HG02884 (cell line): Measurements from ENCODE around the gene AS3MT.
"Not testable (repeated sequence)": the region's sequence is repeated elsewhere in the genome, so short reads cannot be mapped to it uniquely, and the experiment has no call there.

Experiments
- ATAC-seq: cut with Tn5 transposase; IDR thresholded peaks from one replicate; pipeline ENCODE4 v1.9.1; 2021; ENCODE audit warnings: mild to moderate bottlenecking, moderate library complexity; ENCODE audit not compliant: unreplicated experiment

Gene AS3MT, protein sequence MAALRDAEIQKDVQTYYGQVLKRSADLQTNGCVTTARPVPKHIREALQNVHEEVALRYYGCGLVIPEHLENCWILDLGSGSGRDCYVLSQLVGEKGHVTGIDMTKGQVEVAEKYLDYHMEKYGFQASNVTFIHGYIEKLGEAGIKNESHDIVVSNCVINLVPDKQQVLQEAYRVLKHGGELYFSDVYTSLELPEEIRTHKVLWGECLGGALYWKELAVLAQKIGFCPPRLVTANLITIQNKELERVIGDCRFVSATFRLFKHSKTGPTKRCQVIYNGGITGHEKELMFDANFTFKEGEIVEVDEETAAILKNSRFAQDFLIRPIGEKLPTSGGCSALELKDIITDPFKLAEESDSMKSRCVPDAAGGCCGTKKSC

DNA sequence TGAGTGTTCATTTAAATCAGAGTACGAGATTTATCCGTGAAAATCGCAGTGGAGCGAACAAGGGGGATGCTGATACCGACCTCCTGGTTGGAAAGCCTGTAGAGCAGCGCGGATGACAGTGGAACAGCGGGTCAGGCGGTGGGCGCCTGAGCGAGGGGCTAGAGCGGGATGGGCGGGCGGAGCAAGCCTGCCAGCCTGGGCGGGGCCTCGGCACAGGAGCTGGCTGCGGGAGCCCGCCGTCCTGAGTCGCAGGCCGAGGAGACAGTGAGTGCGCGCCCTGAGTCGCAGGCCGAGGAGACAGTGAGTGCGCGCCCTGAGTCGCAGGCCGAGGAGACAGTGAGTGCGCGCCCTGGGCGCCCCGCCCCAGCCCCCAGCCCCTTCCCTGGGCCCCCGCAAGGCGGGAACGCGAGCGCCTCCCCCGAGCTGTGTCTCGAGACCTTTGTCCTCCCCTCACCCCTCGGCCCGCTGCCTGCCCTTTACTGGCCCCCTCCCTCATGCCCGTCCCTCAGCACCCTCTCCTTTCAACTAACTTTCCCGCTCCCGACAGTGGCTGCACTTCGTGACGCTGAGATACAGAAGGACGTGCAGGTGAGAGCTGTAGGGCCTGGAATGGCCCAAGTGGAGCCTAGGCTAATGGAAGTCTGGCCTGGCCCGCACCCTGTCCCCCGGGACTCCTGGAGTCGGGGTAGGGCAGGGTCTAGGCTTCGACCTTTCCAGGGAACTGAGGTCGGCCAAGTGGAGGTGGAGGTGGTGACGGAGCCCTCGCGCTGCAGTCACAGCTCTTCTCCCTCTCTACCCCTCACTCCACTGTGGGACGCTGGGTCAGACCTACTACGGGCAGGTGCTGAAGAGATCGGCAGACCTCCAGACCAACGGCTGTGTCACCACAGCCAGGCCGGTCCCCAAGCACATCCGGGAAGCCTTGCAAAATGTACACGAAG, at the start of gene AS3MT:
AS3MT (plus strand) TSS at position 213 of the 941 bp plus-strand sequence; CDS start at position 336, 123 bp downstream.
- no peak for ATAC-seq

DNA sequence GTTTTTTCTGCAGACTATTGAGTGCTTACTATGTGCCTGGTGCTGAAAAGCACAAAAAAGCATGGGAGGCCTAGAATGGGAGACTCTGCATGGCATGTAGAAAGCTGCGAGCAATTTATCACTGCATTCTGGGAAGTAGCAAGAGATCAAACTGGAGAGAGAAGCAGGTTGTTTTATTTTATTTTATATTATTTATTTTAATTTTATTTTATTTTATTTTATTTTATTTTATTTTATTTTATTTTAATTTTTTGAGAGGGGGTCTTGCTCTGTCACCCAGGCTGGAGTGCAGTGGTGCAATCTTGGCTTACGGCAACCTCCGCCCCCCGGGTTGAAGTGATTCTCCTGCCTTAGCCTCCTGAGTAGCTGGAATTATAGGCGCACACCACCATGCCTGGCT, 49.3 kb upstream of the AS3MT start:
- ATAC-seq, result not testable (repeated sequence)

DNA sequence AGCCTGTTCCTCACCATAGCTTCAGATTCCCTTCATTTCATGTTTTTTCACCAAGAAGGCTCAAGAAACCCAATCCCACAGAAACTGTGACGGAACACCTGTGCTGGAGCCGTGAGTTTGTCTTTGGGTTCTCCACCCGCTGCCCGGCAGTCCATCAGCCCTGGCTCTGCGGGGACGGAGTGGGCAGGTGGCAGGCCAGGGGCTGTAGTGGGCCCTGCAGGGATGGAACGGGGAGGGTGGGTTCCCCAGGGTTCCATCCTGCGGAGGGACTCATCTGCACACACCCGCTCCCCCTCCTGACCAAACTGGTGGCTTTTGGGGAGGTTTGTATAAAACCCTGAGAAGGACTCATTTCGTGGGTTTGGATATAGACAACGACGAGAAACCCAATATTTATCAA, 47.0 kb upstream of the AS3MT start:
- ATAC-seq, result no peak

DNA sequence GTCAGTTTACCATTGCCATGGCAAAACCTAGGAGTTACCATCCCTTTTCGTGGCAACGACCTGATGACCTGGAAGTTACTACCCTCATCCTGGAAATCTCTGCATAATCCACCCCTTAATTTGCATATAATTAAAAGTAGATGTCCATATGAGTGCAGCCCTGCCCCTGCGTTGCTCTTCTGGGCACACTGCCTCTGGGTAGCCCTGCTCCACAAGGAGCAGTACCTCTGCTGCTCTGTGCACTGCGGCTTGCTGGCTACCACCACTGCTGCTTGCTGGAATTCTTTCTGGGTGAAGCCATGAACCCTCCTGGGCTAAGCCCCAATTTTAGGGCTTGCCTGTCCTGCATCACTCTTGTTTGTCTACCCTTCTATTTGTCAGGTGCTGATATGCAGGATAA, 44.6 kb upstream of the AS3MT start:
- no peak for ATAC-seq

DNA sequence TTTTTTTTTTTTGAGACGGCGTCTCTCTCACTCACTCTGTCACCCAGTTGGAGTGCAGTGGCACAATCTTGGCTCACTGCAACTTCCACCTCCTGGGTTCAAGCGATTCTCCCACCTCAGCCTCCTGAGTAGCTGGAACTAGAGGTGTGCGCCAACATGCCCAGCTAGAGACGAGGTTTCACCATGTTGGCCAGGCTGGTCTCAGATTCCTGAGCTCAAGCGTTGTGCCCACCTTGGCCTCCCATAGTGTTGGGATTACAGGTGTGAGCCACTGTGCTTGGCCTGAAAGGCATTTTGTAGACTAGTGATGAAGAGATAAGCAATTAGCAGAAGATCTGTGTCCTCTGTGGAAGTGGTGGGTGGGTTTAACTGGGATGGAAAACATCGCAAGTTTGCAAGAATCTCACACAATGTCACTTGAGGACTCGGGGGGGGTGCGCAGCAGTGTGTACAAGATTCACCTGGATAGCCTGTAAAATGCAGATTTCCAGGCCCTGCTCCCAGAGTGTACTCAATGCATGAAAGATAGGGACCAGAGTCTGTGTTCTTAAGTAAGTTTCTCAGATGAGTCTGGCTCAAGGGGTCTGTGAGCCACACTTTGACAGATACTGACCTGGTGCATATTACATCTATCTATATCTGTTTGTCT, 43.0 kb upstream of the AS3MT start:
- ATAC-seq, result no peak

DNA sequence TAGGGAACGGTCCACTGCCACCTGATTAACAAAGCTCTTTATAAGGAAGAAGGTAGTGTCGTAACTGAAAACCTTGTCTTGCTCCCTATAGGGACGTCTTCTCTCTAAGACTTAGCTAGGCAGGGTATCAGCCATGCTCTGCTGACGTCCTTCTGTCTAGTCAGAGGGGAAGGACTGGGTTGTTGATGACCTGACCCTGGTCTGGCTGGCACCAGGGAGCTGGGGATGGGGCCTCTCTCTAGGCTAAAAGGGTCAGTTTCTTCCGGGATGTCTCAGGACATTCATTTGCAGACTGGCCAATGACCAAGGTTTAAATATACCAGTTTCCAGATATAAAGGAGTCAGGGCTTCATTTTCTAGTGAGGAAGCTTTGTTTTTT, 41.7 kb upstream of the AS3MT start:
- no peak for ATAC-seq

DNA sequence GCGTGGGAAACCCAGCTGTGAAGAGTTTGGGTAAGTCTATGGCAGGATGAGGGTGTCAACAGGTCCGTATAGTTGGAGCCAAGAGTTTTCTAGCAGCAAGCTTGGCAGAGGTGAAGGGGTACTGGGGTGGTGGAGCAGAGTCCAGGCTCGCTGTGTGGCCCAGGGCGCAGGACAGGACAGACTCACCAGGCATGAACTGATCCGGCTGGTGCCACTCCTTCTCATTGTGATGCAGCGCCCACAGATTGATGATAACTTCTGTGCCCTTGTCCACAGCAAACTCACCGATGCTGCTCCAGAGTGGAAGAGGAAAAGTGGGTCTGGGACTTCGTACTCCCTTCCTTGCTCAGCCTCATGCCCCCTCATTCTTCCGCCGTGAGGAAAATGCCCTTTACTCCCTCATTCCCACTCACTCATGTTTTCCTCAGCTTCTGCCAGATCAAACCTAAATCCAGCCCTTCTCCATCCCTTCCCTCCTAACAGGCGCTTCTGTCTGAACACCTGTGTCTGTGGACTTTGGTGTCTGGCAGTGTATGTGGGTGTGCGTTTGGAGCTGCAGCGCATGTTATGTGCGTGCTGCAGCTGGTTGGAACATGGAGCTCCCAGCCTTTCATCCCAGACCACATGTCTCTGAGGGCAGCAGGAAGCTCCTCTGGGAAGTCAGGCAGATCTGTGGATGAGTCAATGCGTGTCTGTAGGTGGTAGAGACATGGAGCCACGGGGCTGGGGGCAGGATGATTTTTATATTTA, 37.8 kb upstream of the AS3MT start:
- ATAC-seq, result no peak

DNA sequence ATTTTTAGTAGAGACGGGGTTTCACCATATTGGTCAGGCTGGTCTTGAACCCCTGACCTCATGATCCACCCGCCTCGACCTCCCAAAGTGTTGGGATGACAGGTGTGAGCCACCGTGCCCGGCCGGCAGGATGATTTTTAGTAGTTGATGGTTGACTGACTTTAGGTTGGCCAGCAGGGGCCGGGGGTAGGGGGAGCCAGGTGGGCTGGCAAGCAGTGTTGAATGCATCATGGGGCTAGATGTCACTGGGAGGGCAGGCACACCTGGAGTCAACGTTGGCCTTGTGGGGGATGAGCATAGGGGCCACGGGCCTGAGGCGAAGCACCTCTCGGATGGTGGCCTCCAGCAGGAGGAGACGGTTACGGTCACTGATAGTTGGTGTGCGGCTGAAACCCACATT, 37.0 kb upstream of the AS3MT start:
- ATAC-seq, result no peak

DNA sequence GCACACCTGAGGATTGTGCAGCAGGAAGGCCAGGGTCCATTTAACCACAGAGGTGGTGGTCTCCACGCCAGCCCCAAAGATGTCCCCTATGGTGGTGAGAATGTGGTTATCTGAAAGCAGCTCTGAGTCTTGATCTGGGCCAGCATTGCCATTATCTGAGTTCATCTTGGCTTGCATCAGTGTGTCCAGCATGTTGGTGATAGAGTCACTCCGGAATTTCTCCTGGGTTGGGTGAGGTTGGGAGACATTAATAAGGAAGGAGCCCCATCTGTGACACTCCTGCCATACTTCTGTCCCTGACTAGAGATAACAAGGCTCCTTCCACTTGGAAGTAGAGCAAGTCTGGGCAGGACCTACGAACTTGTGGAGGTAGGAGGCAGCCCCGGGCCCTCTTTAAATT, 36.3 kb upstream of the AS3MT start:
- ATAC-seq, result no peak

DNA sequence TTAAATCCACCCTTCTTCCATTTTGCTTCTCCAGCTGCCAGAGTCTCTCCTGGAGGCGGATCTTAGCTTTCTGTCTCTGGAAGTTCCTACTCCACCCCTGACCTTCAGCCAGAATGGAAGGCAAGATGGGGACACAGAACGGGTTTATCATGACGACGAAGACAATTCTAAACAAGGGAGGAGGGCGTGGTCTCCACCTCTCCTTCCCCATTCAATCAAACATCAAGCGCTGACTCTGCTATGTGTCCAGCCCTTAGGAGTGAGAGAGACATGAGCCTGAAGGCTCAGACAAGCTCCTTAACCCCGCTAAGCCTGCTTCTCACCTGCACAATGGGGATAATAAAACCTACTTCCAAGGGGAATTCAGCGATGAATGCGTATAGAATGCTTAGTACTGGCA, 35.1 kb upstream of the AS3MT start:
- ATAC-seq, result no peak

DNA sequence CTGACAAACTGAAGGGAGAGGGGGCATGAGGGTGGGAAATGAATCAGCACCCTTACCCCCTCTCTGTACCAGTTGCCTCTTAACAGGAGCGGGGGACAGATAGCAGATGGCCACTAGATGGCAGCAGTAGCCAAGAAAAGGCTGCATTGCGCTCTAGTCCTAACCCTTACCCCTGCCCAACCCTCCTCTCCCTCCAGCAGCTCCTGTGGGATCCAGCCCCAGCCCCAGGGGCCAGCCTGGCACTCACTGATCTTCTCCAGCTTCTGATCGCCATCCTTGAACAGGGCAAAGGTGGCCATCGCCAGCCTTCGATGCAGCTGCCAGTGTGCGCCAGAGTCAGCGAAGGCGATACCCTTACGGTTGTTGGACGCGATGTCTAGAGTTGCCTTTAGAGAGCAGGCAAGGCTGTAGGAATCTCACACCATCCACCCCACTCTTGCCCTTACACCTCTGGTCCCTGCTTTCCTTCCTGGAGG, 34.2 kb upstream of the AS3MT start:
- ATAC-seq, result no peak

DNA sequence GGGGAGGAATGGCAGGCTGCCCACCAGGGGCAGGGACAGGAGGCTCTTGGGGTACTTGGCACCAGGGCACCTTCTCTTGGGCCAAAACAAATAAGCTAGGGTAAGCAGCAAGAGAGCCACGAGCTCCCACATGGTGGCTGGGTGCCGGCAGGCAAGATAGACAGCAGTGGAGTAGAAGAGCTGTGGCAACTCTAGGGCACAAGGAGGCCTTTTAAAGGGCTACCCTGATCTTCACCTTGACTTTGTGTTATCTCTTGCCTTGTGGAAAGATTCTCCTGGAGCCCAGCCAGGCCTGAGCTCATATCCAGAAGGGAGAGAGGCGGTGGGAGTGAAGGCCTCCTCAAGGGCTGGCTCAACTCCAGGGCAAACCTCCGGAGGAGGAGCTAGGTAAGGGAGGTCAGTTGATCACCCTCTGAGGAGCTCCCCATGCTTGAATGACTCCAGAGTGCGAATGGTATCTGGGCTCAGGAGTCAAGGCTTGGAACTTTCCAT, 32.0 kb upstream of the AS3MT start, which contains the start of gene CYP17A1:
CYP17A1 (minus strand) TSS at position 184 of the 492 bp plus-strand sequence; CDS start at position 132, 52 bp downstream.
- no peak for ATAC-seq

DNA sequence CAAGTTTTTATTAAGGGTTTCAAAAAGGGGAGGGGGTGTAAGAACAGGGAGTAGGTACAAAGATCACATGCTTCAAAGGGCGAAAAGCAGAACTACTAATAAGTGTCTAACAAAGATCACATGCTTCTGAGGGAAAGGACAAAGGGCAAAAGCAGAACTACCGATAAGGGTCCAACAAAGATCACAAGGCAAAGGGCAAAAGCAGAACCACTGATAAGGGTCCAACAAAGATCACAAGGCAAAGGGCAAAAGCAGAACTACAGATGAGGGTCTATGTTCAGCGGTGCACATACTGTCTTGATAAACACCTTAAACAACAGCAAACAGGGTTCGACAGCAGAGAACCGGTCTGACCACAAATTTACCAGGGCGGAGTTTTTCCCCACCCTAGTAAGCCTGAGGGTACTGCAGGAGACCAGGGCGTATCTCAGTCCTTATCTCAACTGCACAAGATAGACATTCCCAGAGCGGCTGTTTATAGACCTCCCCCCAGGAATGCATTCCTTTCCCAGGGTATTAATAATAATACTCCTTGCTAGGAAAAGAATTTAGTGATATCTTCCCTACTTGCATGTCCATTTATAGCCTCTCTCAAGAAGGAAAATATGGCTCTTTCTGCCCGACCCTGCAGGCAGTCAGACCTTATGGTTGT, 30.9 kb upstream of the AS3MT start:
- not testable (repeated sequence) for ATAC-seq

DNA sequence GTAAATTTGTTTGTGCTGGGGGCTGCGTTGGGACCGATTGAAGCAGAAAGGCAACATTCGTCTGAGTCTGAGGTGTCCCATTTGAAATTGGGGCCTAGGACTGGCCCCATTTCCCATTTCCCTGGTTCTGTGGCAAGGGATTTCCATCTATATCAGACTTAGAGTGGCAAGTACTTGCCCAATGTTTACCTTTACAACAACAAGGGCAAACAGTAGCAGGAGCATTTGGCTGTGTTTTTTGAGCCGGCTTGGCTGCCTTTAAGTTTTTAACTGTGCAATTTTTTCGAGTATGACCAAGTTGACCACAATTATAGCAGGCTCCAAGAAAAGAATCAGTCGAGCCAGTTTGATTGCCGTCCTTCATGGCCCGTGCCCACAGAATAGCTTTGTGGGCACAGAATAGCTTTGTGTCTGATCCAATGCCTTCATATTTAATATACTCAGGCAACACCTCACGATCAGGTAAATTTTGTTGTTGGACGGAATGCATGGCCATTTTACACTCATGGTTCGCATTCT, 27.4 kb upstream of the AS3MT start:
- no peak for ATAC-seq

DNA sequence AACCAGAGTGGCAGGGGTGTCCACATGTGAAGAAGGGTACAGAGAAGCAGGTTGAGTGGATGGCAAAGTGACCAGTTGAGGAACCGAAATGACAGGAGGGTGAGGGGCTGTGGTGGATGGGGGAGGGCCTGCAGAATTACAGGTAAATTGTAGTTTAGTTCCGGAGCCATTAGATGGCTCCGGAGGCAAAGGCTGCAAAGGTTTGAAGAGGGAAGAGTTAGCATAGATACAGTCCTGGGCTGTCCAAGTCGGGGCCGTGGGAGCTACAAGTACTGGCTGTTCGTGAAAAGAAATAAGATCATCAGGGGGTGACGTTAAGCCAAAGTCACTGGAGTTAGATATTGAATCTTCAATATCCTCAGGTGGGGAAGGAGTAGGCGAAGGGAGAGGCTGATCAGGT, 26.1 kb upstream of the AS3MT start:
- not testable (repeated sequence) for ATAC-seq

DNA sequence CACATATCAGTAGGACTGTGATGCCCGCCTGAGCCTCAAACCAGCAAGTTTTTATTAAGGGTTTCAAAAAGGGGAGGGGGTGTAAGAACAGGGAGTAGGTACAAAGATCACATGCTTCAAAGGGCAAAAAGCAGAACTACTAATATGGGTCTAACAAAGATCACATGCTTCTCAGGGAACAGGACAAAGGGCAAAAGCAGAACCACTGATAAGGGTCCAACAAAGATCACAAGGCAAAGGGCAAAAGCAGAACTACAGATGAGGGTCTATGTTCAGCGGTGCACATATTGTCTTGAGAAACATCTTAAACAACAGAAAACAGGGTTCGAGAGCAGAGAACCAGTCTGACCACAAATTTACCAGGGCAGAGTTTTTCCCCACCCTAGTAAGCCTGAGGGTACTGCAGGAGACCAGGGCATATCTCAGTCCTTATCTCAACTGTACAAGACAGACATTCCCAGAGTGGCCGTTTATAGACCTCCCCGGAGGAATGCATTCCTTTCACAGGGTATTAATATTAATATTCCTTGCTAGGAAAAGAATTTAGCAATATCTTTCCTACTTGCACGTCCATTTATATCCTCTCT, 25.0 kb upstream of the AS3MT start:
- ATAC-seq, result not testable (repeated sequence)

DNA sequence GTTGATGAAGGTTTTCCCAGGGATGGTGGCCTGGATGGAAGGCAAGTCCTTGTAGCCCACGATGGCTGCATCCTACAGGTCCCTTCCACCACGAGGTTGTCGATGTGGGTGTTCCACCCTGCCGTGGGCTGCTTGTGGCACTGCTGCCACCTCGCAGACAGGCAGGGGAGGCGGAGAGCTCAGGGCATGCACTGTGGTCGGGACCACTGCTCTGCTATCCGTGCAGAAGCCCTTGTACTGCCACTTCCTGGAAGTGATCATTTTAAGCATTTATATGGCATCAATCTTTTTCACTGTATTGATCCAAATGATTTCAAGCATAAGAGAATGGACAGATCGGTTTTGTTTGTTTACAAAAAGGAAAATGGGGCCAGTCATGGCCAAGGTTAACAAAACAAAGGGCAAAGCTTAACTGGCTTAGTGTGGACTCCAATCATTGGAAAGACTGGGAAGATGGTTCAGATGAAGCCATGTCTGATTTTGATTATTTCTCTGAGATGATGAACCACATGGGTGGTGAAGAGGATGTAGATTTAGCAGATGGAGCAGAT, 23.8 kb upstream of the AS3MT start:
- ATAC-seq, result no peak

DNA sequence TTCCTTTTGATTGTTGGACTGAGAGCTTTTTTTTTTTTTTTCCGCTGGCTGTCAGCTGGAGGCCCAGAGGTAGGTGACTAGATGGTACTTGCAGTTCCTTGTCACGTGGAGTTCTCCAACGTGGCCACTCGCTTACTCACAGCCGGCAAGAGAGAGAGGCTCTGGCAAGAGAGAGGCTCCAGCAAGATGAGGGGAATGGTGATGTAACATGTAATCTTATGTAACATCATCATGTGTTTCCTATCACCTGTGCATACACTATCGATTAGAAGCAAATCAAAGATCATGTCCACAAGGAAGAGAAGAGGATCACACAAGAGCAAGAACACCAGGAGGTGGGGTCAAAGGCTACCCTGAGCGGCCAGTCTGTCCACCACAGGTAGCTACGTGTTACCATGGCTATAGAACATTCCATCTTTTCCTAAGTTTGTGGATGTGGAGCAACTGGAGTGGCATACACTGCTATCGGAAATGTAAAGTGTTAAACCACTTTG, 19.2 kb upstream of the AS3MT start:
- ATAC-seq, result no peak

DNA sequence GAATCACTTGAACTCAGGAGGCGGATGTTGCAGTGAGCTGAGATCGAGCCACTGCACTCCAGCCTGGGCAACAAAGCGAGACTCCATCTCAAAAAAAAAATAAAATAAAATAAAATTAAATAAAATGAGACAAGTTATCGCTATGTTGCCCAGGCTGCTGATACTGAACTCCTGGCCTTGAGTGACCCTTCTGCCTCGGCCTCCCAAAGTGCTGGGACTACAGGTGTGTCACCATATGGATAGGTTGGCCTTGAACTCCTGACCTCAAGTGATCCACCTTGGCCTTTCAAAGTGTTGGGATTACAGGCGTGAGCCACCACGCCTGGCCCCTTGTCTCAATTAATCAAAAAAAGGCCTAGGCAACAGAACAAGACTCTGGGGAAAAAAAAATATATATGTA, 16.0 kb upstream of the AS3MT start:
- ATAC-seq, result not testable (repeated sequence)
